Neural progenitor cell (in vitro differentiated cells): Measurements from ENCODE around the gene KCTD16. TPM values are rescaled to one million over a fixed set of nuclear protein-coding genes. Genes with fewer than 3 reads are reported as not detected.

Experiments used
- DNase-seq: peaks from one replicate; pipeline ENCODE4 v3.0.0-alpha.2; 2016; ENCODE audit warnings: low spot score
- H2AFZ ChIP-seq: fragments of 200-600 bp; sonication (generic); replicated peaks from 2 replicates; pipeline ENCODE4 v1.6.1; 2016; ENCODE audit warnings: antibody characterized with exemption
- H3F3A ChIP-seq: fragments of 200-600 bp; sonication (generic); 2 replicates; pipeline ENCODE4 v1.6.1; 2016; ENCODE audit warnings: antibody characterized with exemption, low read depth
- H3K27ac ChIP-seq: fragments of 200-600 bp; sonication (generic); 2 replicates; pipeline ENCODE4 v1.5.1; 2016; ENCODE audit warnings: mild to moderate bottlenecking
- H3K27me3 ChIP-seq: fragments of 200-600 bp; sonication (generic); 2 replicates; pipeline ENCODE4 v1.6.1; 2016; ENCODE audit warnings: mild to moderate bottlenecking, moderate library complexity
- H3K36me3 ChIP-seq: fragments of 200-600 bp; sonication (generic); 2 replicates; pipeline ENCODE4 v1.5.1; 2016
- H3K4me1 ChIP-seq: fragments of 200-600 bp; sonication (generic); 2 replicates; pipeline ENCODE4 v1.6.1; 2016; ENCODE audit warnings: mixed run types
- H3K4me2 ChIP-seq: fragments of 200-600 bp; sonication (generic); 2 replicates; pipeline ENCODE4 v1.6.1; 2016
- H3K4me3 ChIP-seq: fragments of 200-600 bp; sonication (generic); 2 replicates; pipeline ENCODE4 v1.5.1; 2016
- H3K79me2 ChIP-seq: fragments of 200-600 bp; sonication (generic); 2 replicates; pipeline ENCODE4 v1.6.1; 2016; ENCODE audit warnings: low read depth
- H3K9ac ChIP-seq: fragments of 200-600 bp; sonication (generic); 2 replicates; pipeline ENCODE4 v1.6.1; 2016
- H3K9me3 ChIP-seq: fragments of 200-600 bp; sonication (generic); 2 replicates; pipeline ENCODE4 v1.5.1; 2016; ENCODE audit warnings: low read depth
- H4K20me1 ChIP-seq: fragments of 200-600 bp; sonication (generic); 2 replicates; pipeline ENCODE4 v1.6.1; 2016; ENCODE audit warnings: low read depth
- H3K27ac Mint-ChIP-seq: 3 replicates; pipeline ENCODE4 v1.8.0; 2021; ENCODE audit warnings: mixed read lengths
- H3K27me3 Mint-ChIP-seq: 2 replicates; pipeline ENCODE4 v1.8.0; 2022; ENCODE audit warnings: low read depth, mild to moderate bottlenecking, inconsistent platforms, moderate library complexity, mixed read lengths; ENCODE audit not compliant: insufficient read depth
- H3K36me3 Mint-ChIP-seq: 3 replicates; pipeline ENCODE4 v1.8.0; 2021; ENCODE audit warnings: mixed read lengths
- H3K4me1 Mint-ChIP-seq: 3 replicates; pipeline ENCODE4 v1.8.0; 2021; ENCODE audit warnings: mixed read lengths
- H3K4me3 Mint-ChIP-seq: 3 replicates; pipeline ENCODE4 v1.8.0; 2021; ENCODE audit warnings: mild to moderate bottlenecking, moderate library complexity, mixed read lengths
- H3K9me3 Mint-ChIP-seq: 3 replicates; pipeline ENCODE4 v1.8.0; 2020; ENCODE audit warnings: mixed read lengths
- EZH2 ChIP-seq: fragments of 200-600 bp; sonication (generic); IDR thresholded peaks from 2 replicates; pipeline ENCODE4 v1.6.1; 2017; ENCODE audit warnings: antibody characterized with exemption, mild to moderate bottlenecking, moderate library complexity
- EZH2phosphoT487 ChIP-seq: fragments of 200-600 bp; sonication (generic); IDR thresholded peaks from 2 replicates; pipeline ENCODE4 v1.6.1; 2017; ENCODE audit warnings: antibody characterized with exemption
- total RNA-seq: library from RNA; depleted of rRNA; stranded (reverse); fragments of >200 nt; gene quantifications from 2 replicates; pipeline ENCODE4 v1.2.3, GENCODE V29; 2015; ENCODE audit warnings: low replicate concordance
- TF ChIP-seq, protein P1 (sequence below): fragments of 200-600 bp; sonication (generic); IDR thresholded peaks from 2 replicates; pipeline ENCODE4 v1.5.1; 2017; ENCODE audit warnings: antibody characterized with exemption, mild to moderate bottlenecking

Gene KCTD16
- total RNA-seq, 1 donor from 2014 or later = 1.6 TPM

DNA sequence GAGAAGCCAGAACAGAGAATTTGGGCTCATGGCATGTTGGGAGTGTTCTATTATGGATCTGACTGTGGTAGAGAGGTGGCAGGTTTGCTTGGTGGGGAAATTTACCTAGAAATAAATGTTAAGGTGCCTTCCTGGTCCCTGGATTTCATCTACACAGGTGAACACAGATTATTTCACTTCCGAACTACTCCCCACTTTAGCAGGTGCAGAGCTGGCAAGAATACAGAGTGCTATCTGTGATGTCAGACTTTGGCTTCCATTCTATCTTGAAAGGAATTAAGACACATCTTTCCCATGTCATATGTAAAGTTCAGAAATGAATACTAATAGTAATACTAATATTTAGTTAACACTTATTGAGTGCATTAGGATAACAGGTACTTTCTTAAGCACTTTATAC lies 234.0 kb downstream of the KCTD16 start:
- Histone ChIP-seq H3K79me2 (no peaks in the 10 kb centered on the region), H3K4me2 (no peak overlapping the region), H3K9ac (no peak overlapping the region), H3F3A (peaks cover 20% of the 10 kb centered on the region), H2AFZ (no peak overlapping the region), H3K27me3 (no peaks in the 10 kb centered on the region), H3K36me3 (no peaks in the 10 kb centered on the region), H3K27ac (no peak overlapping the region), H3K9me3 (no peaks in the 10 kb centered on the region), H3K4me1 (peaks cover 21% of the 10 kb centered on the region), H3K4me3 (no peak overlapping the region), H4K20me1 (no peaks in the 10 kb centered on the region)
- H3K9me3 Mint-ChIP-seq = no peaks in the 10 kb centered on the region
- H3K27ac Mint-ChIP-seq = no peak overlapping the region
- TF ChIP-seq EZH2phosphoT487 = no peak
- TF ChIP-seq EZH2 = no peak
- TF ChIP-seq, protein P1, sequence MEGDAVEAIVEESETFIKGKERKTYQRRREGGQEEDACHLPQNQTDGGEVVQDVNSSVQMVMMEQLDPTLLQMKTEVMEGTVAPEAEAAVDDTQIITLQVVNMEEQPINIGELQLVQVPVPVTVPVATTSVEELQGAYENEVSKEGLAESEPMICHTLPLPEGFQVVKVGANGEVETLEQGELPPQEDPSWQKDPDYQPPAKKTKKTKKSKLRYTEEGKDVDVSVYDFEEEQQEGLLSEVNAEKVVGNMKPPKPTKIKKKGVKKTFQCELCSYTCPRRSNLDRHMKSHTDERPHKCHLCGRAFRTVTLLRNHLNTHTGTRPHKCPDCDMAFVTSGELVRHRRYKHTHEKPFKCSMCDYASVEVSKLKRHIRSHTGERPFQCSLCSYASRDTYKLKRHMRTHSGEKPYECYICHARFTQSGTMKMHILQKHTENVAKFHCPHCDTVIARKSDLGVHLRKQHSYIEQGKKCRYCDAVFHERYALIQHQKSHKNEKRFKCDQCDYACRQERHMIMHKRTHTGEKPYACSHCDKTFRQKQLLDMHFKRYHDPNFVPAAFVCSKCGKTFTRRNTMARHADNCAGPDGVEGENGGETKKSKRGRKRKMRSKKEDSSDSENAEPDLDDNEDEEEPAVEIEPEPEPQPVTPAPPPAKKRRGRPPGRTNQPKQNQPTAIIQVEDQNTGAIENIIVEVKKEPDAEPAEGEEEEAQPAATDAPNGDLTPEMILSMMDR = no peak
- H3K4me3 Mint-ChIP-seq = no peak overlapping the region
- DNase-seq = no peak
- no peaks in the 10 kb centered on the region for H3K36me3 Mint-ChIP-seq
- peaks cover 5% of the 10 kb centered on the region for H3K4me1 Mint-ChIP-seq
- H3K27me3 Mint-ChIP-seq = no peaks in the 10 kb centered on the region

DNA sequence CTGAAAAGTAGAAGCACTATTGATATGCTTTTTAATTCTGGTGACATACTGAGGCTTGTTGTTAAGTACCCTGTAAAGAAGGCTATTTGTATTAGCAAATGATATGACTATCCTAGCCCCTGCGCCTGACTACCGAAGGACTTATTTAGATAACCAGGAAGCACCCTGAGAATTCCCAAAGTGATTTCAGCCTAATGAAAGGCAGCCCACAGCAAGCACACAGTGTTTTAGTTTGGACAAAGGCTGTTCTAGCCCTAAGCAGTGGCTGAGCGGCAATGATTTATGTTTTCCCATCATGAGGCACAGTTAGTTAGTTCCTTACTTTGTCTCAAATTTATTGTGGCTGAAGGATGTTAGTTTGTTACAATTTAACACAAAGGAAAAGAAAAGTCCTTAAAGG lies 235.3 kb downstream of the KCTD16 start:
- peak overlapping the region; percentile 78 for H3K27ac ChIP-seq
- H3K27me3 ChIP-seq = no peaks in the 10 kb centered on the region
- no peaks in the 10 kb centered on the region for H3K9me3 ChIP-seq
- no peaks in the 10 kb centered on the region for H3K79me2 ChIP-seq
- TF ChIP-seq EZH2 = no peak
- TF ChIP-seq EZH2phosphoT487 = no peak
- TF ChIP-seq, protein P1 = no peak
- Mint-ChIP-seq H3K4me1 (peaks cover 5% of the 10 kb centered on the region), H3K4me3 (no peak overlapping the region), H3K9me3 (no peaks in the 10 kb centered on the region), H3K36me3 (no peaks in the 10 kb centered on the region), H3K27ac (no peak overlapping the region), H3K27me3 (no peaks in the 10 kb centered on the region)
- DNase-seq = peak; percentile 33
- no peak overlapping the region for H3K9ac ChIP-seq
- peaks cover 21% of the 10 kb centered on the region for H3K4me1 ChIP-seq
- peaks cover 20% of the 10 kb centered on the region for H3F3A ChIP-seq
- H3K36me3 ChIP-seq = no peaks in the 10 kb centered on the region
- H3K4me3 ChIP-seq = no peak overlapping the region
- H3K4me2 ChIP-seq = peak overlapping the region; percentile 58
- peak overlapping the region; percentile 67 for H2AFZ ChIP-seq
- H4K20me1 ChIP-seq = no peaks in the 10 kb centered on the region

DNA sequence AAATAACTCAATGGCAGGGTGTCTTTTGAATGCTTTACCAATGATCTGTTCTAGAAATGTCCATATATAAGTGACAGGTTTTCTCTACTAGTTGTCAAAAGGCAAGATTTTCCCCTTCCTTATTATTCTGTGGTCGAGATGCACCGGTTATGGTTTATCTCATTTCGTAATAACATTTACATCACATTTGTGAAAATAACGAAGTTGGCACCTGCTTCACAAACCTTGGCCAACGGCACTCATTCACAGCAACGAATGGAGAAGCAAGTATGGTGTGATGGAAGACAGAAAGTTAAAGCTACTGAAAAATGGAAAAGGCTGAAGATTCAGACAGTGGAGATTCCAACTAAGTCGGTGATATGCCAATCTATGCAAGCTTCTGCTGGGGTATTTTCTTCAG lies 235.8 kb downstream of the KCTD16 start:
- Mint-ChIP-seq H3K9me3 (no peaks in the 10 kb centered on the region), H3K36me3 (no peaks in the 10 kb centered on the region), H3K27ac (no peak overlapping the region), H3K4me3 (no peak overlapping the region), H3K4me1 (peaks cover 5% of the 10 kb centered on the region), H3K27me3 (no peaks in the 10 kb centered on the region)
- Histone ChIP-seq H4K20me1 (no peaks in the 10 kb centered on the region), H2AFZ (peak overlapping the region; percentile 67), H3F3A (peaks cover 20% of the 10 kb centered on the region), H3K9me3 (no peaks in the 10 kb centered on the region), H3K4me2 (peak overlapping the region; percentile 58), H3K4me1 (peaks cover 21% of the 10 kb centered on the region), H3K27ac (peak overlapping the region; percentile 78), H3K27me3 (no peaks in the 10 kb centered on the region), H3K4me3 (no peak overlapping the region), H3K9ac (no peak overlapping the region), H3K36me3 (no peaks in the 10 kb centered on the region), H3K79me2 (no peaks in the 10 kb centered on the region)
- DNase-seq = no peak
- TF ChIP-seq EZH2 (no peak), EZH2phosphoT487 (no peak)
- TF ChIP-seq, protein P1 = no peak
